ENCODE data around the gene ELL.

- TF ChIP-seq CTCF (IDR thresholded peaks at IDR 0.05) (no peak), POLR2A (IDR thresholded peaks at IDR 0.05) (peak in 2 of 4 donors; percentile 54 to 59)
These were observed 124.3 kb downstream of the ELL start, which contains the start of gene LRRC25 for GRCh38 chr19:18397242-18398202.

Measured in esophagus squamous epithelium (tissue), 4 donors.